Measurements from ENCODE around the gene HIC1.

- TF ChIP-seq EZH2 (IDR thresholded peaks at IDR 0.05; ENCODE audit: borderline replicate concordance) (no peak), CTCF (IDR thresholded peaks at IDR 0.05; ENCODE audit: poor library complexity) (no peak)
These were observed 46.4 kb upstream of the HIC1 start for GRCh38 chr17:2008332-2009126.
